ENCODE results near the gene MS4A1.

- TF ChIP-seq, protein P1, sequence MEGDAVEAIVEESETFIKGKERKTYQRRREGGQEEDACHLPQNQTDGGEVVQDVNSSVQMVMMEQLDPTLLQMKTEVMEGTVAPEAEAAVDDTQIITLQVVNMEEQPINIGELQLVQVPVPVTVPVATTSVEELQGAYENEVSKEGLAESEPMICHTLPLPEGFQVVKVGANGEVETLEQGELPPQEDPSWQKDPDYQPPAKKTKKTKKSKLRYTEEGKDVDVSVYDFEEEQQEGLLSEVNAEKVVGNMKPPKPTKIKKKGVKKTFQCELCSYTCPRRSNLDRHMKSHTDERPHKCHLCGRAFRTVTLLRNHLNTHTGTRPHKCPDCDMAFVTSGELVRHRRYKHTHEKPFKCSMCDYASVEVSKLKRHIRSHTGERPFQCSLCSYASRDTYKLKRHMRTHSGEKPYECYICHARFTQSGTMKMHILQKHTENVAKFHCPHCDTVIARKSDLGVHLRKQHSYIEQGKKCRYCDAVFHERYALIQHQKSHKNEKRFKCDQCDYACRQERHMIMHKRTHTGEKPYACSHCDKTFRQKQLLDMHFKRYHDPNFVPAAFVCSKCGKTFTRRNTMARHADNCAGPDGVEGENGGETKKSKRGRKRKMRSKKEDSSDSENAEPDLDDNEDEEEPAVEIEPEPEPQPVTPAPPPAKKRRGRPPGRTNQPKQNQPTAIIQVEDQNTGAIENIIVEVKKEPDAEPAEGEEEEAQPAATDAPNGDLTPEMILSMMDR (IDR thresholded peaks at IDR 0.05 in 2 of 3, conservative IDR thresholded peaks at IDR 0.05 in 1 of 3; ENCODE audit: borderline replicate concordance in 1 of 3, insufficient read depth in 1 of 3, low read depth in 2 of 3, low read length in 2 of 3) = no peak
- TF ChIP-seq, protein P2, sequence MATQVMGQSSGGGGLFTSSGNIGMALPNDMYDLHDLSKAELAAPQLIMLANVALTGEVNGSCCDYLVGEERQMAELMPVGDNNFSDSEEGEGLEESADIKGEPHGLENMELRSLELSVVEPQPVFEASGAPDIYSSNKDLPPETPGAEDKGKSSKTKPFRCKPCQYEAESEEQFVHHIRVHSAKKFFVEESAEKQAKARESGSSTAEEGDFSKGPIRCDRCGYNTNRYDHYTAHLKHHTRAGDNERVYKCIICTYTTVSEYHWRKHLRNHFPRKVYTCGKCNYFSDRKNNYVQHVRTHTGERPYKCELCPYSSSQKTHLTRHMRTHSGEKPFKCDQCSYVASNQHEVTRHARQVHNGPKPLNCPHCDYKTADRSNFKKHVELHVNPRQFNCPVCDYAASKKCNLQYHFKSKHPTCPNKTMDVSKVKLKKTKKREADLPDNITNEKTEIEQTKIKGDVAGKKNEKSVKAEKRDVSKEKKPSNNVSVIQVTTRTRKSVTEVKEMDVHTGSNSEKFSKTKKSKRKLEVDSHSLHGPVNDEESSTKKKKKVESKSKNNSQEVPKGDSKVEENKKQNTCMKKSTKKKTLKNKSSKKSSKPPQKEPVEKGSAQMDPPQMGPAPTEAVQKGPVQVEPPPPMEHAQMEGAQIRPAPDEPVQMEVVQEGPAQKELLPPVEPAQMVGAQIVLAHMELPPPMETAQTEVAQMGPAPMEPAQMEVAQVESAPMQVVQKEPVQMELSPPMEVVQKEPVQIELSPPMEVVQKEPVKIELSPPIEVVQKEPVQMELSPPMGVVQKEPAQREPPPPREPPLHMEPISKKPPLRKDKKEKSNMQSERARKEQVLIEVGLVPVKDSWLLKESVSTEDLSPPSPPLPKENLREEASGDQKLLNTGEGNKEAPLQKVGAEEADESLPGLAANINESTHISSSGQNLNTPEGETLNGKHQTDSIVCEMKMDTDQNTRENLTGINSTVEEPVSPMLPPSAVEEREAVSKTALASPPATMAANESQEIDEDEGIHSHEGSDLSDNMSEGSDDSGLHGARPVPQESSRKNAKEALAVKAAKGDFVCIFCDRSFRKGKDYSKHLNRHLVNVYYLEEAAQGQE (IDR thresholded peaks at IDR 0.05; ENCODE audit: low read depth) = no peak
- TF ChIP-seq EZH2 (IDR thresholded peaks at IDR 0.05) (no peak), POLR2AphosphoS5 (IDR thresholded peaks at IDR 0.05; ENCODE audit: low read depth, low read length) (no peak), POLR2A (IDR thresholded peaks at IDR 0.05; ENCODE audit: borderline replicate concordance, extremely low read depth, insufficient read depth, insufficient read length) (no peak), FOSL1 (IDR thresholded peaks at IDR 0.05; ENCODE audit: low read depth) (no peak), YY1 (IDR thresholded peaks at IDR 0.05; ENCODE audit: extremely low read depth, insufficient replicate concordance, low read depth, low read length) (no peak), EGR1 (IDR thresholded peaks at IDR 0.05; ENCODE audit: low read depth) (no peak), SRF (IDR thresholded peaks at IDR 0.05; ENCODE audit: low read depth) (no peak), JUND (IDR thresholded peaks at IDR 0.05) (no peak), ELF1 (IDR thresholded peaks at IDR 0.05; ENCODE audit: borderline replicate concordance, low read depth) (no peak), RAD21 (IDR thresholded peaks at IDR 0.05; ENCODE audit: low read depth) (no peak)
- TF ChIP-seq, protein P3, sequence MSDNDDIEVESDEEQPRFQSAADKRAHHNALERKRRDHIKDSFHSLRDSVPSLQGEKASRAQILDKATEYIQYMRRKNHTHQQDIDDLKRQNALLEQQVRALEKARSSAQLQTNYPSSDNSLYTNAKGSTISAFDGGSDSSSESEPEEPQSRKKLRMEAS (IDR thresholded peaks at IDR 0.05) = no peak
- TF ChIP-seq, protein P4, sequence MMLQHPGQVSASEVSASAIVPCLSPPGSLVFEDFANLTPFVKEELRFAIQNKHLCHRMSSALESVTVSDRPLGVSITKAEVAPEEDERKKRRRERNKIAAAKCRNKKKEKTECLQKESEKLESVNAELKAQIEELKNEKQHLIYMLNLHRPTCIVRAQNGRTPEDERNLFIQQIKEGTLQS (IDR thresholded peaks at IDR 0.05) = no peak
Measured at GRCh38 chr11:60513496-60514460, 58.1 kb downstream of the MS4A1 start.

Measured in HCT116 (cell line).